ENCODE data around the gene SIL1. TPM values are rescaled to one million over a fixed set of nuclear protein-coding genes. Genes with fewer than 3 reads are reported as not detected.

SIL1 gene
- total RNA-seq, 2 donors from 2014 or later, result 32.5 to 37.3 TPM

DNA sequence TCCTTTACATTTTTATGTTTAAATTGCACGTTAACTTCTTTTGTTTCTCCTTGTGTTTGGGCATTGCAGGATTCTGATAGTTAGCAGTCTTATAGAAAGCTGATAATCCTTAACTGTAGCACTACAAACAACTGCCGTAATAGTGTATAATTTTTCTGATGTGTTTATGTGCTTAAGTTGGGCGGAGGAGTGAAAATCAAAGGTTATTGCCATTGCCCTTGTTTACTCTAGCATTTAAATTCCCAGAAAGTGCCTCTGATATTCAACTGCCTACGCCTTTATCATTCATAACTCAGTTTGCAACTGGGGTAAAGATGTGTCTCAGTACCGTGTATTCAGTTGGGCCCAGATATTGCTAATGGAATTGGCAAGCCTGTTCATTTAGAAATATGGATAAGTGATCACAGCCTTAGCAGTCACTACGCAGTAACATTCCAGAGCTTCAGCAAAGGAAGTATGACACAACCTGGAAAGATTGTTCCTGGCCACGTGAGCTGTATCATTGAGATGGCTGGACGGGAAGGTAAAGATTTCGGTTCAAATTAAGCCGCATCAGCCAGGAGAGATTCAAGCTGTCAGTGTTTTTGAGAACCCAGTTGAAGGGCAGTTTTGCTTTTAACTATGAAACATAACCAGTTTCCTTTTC lies 294.9 kb downstream of the SIL1 start:
- H3K36me3 Mint-ChIP-seq (ENCODE audit: insufficient read depth in 2 of 2), result peaks cover 2 to 6% of the 10 kb centered on the region in 2 donors
- H3K4me3 Mint-ChIP-seq, result no peak overlapping the region
- ATAC-seq (replicated peaks in 1 of 2), result no peak
- peaks cover 37% of the 10 kb centered on the region for H3K27me3 Mint-ChIP-seq (ENCODE audit: low read depth)
- H3K4me1 Mint-ChIP-seq (ENCODE audit: low read depth), result peaks cover 36% of the 10 kb centered on the region
- H3K9me3 Mint-ChIP-seq, result peaks cover 0 to 2% of the 10 kb centered on the region in 2 donors
- no peak for DNase-seq
- no peak overlapping the region for H3K27ac Mint-ChIP-seq

GRCh38 chr5:138901716-138902115 lies 296.5 kb downstream of the SIL1 start:
- Mint-ChIP-seq H3K36me3 (ENCODE audit: insufficient read depth in 2 of 2) (peaks cover 2 to 9% of the 10 kb centered on the region in 2 donors), H3K27me3 (ENCODE audit: low read depth) (peaks cover 40% of the 10 kb centered on the region), H3K27ac (no peak overlapping the region), H3K4me1 (ENCODE audit: low read depth) (peaks cover 39% of the 10 kb centered on the region), H3K4me3 (no peak overlapping the region), H3K9me3 (peaks cover 0 to 2% of the 10 kb centered on the region in 2 donors)
- DNase-seq, result no peak
- ATAC-seq (replicated peaks in 1 of 2), result no peak

DNA sequence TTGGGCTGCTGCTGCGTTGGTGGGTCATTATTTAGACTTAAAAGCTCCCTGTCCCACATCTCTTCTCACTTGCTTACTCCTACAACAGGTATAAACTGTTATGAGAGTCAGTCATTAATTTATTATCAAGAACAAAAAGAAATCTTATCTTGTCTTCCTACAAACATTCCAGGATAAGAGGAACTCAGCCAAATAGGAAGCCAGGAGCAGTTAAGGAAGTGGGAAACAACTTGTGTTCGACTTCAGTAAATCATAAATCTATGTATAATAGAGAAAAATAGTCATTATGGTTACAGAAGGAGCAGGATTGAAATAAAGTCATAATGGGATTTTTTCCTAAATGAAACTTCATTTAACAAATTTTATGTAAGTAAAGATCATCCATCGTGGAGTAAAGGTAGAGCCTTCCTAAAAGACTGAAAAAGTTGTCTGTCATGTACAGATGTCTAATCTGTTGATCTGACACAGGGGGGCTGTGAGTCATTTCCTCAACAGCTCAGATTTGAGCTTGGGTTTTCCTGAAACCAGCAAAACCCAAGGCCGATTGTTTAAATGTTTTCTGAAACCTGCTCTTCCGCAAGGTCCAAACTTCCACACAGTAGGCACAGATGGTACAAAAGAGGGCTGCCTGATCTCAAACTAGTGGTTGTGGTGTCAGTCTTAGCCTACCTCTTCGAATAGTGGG lies 297.7 kb downstream of the SIL1 start:
- H3K36me3 Mint-ChIP-seq (ENCODE audit: insufficient read depth in 2 of 2), result peaks cover 2 to 9% of the 10 kb centered on the region in 2 donors
- DNase-seq (peak; percentile 27 to 37), ATAC-seq (replicated peaks in 1 of 2) (peak; percentile 79 to 86)
- peaks cover 46% of the 10 kb centered on the region for H3K27me3 Mint-ChIP-seq (ENCODE audit: low read depth)
- peak overlapping the region in 1 of 2 donors; percentile 5 for H3K4me3 Mint-ChIP-seq
- no peak overlapping the region for H3K27ac Mint-ChIP-seq
- peaks cover 49% of the 10 kb centered on the region for H3K4me1 Mint-ChIP-seq (ENCODE audit: low read depth)
- peaks cover 0 to 2% of the 10 kb centered on the region in 2 donors for H3K9me3 Mint-ChIP-seq

DNA sequence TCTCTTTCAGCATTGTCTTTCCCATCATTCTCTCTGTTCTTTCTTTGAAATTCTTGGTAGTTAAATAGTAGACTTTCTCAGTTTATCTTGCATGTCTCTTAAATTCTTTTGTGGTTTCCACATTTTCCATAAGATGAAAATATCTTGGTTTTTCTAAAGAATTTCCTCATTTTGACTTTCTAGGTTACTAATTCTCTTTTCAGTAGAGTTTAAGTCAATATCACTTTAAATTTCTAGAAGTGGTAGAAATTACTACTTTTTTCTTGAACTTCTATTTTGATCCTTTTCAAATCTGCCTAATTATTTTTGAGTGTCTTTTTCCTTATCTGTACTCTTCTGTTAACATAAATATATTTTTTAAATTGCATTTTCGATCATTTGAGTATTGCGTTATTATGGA lies 299.4 kb downstream of the SIL1 start:
- Mint-ChIP-seq H3K36me3 (ENCODE audit: insufficient read depth in 2 of 2) (peaks cover 1 to 9% of the 10 kb centered on the region in 2 donors), H3K4me1 (ENCODE audit: low read depth) (peaks cover 49% of the 10 kb centered on the region), H3K27me3 (ENCODE audit: low read depth) (peaks cover 49% of the 10 kb centered on the region), H3K4me3 (no peak overlapping the region), H3K27ac (no peak overlapping the region), H3K9me3 (peaks cover 0 to 2% of the 10 kb centered on the region in 2 donors)
- DNase-seq (no peak), ATAC-seq (replicated peaks in 1 of 2) (no peak)

DNA sequence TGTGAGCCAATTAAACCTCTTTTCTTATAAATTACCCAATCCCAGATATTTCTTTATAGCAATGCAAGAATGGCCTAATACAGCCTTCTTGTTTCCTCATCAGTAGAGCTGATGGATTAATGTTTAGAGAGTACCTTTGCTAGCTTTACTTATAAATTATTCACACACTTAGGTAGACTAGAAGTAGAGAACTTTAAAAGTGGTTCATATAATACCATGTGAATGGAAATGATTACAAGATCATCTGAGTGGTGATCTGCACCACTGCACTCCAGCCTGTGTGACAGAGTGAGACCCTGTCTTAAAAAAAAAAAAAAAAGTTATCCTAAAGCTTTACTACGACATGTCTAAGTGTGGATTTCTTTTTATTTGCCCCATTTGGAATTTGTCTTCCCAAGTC lies 299.9 kb downstream of the SIL1 start:
- DNase-seq, result no peak
- Mint-ChIP-seq H3K4me1 (ENCODE audit: low read depth) (peaks cover 49% of the 10 kb centered on the region), H3K4me3 (no peak overlapping the region), H3K27me3 (ENCODE audit: low read depth) (peaks cover 47% of the 10 kb centered on the region), H3K27ac (no peak overlapping the region), H3K9me3 (peaks cover 0 to 2% of the 10 kb centered on the region in 2 donors), H3K36me3 (ENCODE audit: insufficient read depth in 2 of 2) (peaks cover 1 to 9% of the 10 kb centered on the region in 2 donors)
- no peak for ATAC-seq (replicated peaks in 1 of 2)

Other genes starting within 250 kb of the SIL1 start
- gene MATR3, start 95.4 kb upstream of the SIL1 start, total RNA-seq, result 100 to 1,000 TPM; 124 to 164 TPM
- 100 to 1,000 TPM; 141 to 144 TPM for gene PAIP2, start 143.5 kb upstream of the SIL1 start, total RNA-seq
- gene SLC23A1, start 184.9 kb upstream of the SIL1 start, total RNA-seq, result 1 to 10 TPM; 1.9 to 2.8 TPM
- gene MZB1, start 191.5 kb upstream of the SIL1 start, total RNA-seq, result 10 to 100 TPM; 19.7 to 27.3 TPM
- 1 to 10 TPM; 3.1 to 4.6 TPM for gene PROB1, start 196.7 kb upstream of the SIL1 start, total RNA-seq
- gene SPATA24, start 205.7 kb upstream of the SIL1 start, total RNA-seq, result 1 to 10 TPM; 3.3 to 3.5 TPM
- gene DNAJC18, start 241.2 kb upstream of the SIL1 start, total RNA-seq, result 10 to 100 TPM; 46.1 to 73.7 TPM